ENCODE results near the gene GPR132.
A peak's percentile ranks its signal among the peaks of the same experiment; 100 is the strongest.

The GPR132 gene

GRCh38 chr14:105098316-105098715 lies 33.1 kb upstream of the GPR132 start:
- Histone ChIP-seq H3K36me3 (ENCODE audit: control insufficient read depth, insufficient read depth, low read length) (no peaks in the 10 kb centered on the region), H3K4me3 (ENCODE audit: insufficient read depth, low read depth, low read length, poor library complexity, severe bottlenecking) (no peak overlapping the region), H3K27me3 (replicated peaks; ENCODE audit: control insufficient read depth, insufficient read depth, low read length, poor library complexity, severe bottlenecking) (no peaks in the 10 kb centered on the region), H3K4me1 (ENCODE audit: control insufficient read depth, insufficient read depth, low read length, poor library complexity, severe bottlenecking) (peaks cover 11% of the 10 kb centered on the region), H3K27ac (ENCODE audit: insufficient read depth, low read length, poor library complexity, severe bottlenecking) (no peak overlapping the region), H3K9me3 (ENCODE audit: control insufficient read depth, low read length) (no peaks in the 10 kb centered on the region)
- DNase-seq, result no peak

GRCh38 chr14:105097794-105098127 lies 32.5 kb upstream of the GPR132 start:
- Histone ChIP-seq H3K9me3 (ENCODE audit: control insufficient read depth, low read length) (no peaks in the 10 kb centered on the region), H3K36me3 (ENCODE audit: control insufficient read depth, insufficient read depth, low read length) (no peaks in the 10 kb centered on the region), H3K4me3 (ENCODE audit: insufficient read depth, low read depth, low read length, poor library complexity, severe bottlenecking) (no peak overlapping the region), H3K27me3 (replicated peaks; ENCODE audit: control insufficient read depth, insufficient read depth, low read length, poor library complexity, severe bottlenecking) (no peaks in the 10 kb centered on the region), H3K4me1 (ENCODE audit: control insufficient read depth, insufficient read depth, low read length, poor library complexity, severe bottlenecking) (peaks cover 11% of the 10 kb centered on the region), H3K27ac (ENCODE audit: insufficient read depth, low read length, poor library complexity, severe bottlenecking) (no peak overlapping the region)
- DNase-seq, result no peak

- no peaks in the 10 kb centered on the region for H3K27me3 ChIP-seq (replicated peaks; ENCODE audit: control insufficient read depth, insufficient read depth, low read length, poor library complexity, severe bottlenecking)
- no peak overlapping the region for H3K4me3 ChIP-seq (ENCODE audit: insufficient read depth, low read depth, low read length, poor library complexity, severe bottlenecking)
- H3K4me1 ChIP-seq (ENCODE audit: control insufficient read depth, insufficient read depth, low read length, poor library complexity, severe bottlenecking), result peaks cover 11% of the 10 kb centered on the region
- no peaks in the 10 kb centered on the region for H3K9me3 ChIP-seq (ENCODE audit: control insufficient read depth, low read length)
- H3K27ac ChIP-seq (ENCODE audit: insufficient read depth, low read length, poor library complexity, severe bottlenecking), result no peak overlapping the region
- no peaks in the 10 kb centered on the region for H3K36me3 ChIP-seq (ENCODE audit: control insufficient read depth, insufficient read depth, low read length)
- DNase-seq, result no peak
Observed at GRCh38 chr14:105096206-105096875, 31.1 kb upstream of the GPR132 start.

DNA sequence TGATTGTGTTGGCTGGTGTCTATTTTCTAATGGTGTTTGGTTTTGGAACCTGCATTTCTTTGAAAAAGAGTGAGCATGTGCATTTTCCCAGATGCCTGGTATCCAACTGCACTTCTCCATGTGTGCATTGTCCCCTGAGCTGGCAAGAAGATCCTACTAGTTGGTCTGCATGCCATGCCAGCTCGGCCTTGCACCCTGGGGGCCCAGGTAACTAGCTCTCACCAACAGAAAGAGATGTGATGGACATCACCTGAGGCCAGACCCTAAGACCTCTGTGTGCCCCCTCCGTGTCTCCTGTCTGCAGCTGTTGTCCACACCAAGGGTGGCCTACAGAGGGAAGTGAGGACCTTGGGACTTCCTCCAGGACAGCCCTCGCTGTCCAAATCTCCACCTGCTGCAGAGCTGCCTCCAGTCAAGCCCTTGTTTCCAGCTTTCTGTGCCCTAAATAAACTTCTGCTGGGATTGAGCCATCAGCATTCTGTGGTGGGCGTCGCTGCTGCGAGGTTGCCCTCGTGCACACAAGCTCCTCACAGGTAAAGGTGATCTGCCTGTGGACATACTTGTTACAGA lies 30.1 kb upstream of the GPR132 start:
- DNase-seq, result no peak
- Histone ChIP-seq H3K27ac (ENCODE audit: insufficient read depth, low read length, poor library complexity, severe bottlenecking) (no peak overlapping the region), H3K4me1 (ENCODE audit: control insufficient read depth, insufficient read depth, low read length, poor library complexity, severe bottlenecking) (peaks cover 17% of the 10 kb centered on the region), H3K36me3 (ENCODE audit: control insufficient read depth, insufficient read depth, low read length) (no peaks in the 10 kb centered on the region), H3K4me3 (ENCODE audit: insufficient read depth, low read depth, low read length, poor library complexity, severe bottlenecking) (no peak overlapping the region), H3K9me3 (ENCODE audit: control insufficient read depth, low read length) (no peaks in the 10 kb centered on the region), H3K27me3 (replicated peaks; ENCODE audit: control insufficient read depth, insufficient read depth, low read length, poor library complexity, severe bottlenecking) (no peaks in the 10 kb centered on the region)

GRCh38 chr14:105094193-105094907 lies 29.1 kb upstream of the GPR132 start:
- no peak for DNase-seq
- Histone ChIP-seq H3K27me3 (replicated peaks; ENCODE audit: control insufficient read depth, insufficient read depth, low read length, poor library complexity, severe bottlenecking) (no peaks in the 10 kb centered on the region), H3K4me1 (ENCODE audit: control insufficient read depth, insufficient read depth, low read length, poor library complexity, severe bottlenecking) (peaks cover 18% of the 10 kb centered on the region), H3K4me3 (ENCODE audit: insufficient read depth, low read depth, low read length, poor library complexity, severe bottlenecking) (peak overlapping the region; percentile 79), H3K27ac (ENCODE audit: insufficient read depth, low read length, poor library complexity, severe bottlenecking) (peak overlapping the region; percentile 78), H3K9me3 (ENCODE audit: control insufficient read depth, low read length) (no peaks in the 10 kb centered on the region), H3K36me3 (ENCODE audit: control insufficient read depth, insufficient read depth, low read length) (no peaks in the 10 kb centered on the region)

- H3K4me1 ChIP-seq (ENCODE audit: control insufficient read depth, insufficient read depth, low read length, poor library complexity, severe bottlenecking), result peaks cover 18% of the 10 kb centered on the region
- no peaks in the 10 kb centered on the region for H3K9me3 ChIP-seq (ENCODE audit: control insufficient read depth, low read length)
- H3K36me3 ChIP-seq (ENCODE audit: control insufficient read depth, insufficient read depth, low read length), result no peaks in the 10 kb centered on the region
- peak overlapping the region; percentile 79 for H3K4me3 ChIP-seq (ENCODE audit: insufficient read depth, low read depth, low read length, poor library complexity, severe bottlenecking)
- peak overlapping the region; percentile 78 for H3K27ac ChIP-seq (ENCODE audit: insufficient read depth, low read length, poor library complexity, severe bottlenecking)
- DNase-seq, result peak; percentile 35 to 42 (median 36)
- no peaks in the 10 kb centered on the region for H3K27me3 ChIP-seq (replicated peaks; ENCODE audit: control insufficient read depth, insufficient read depth, low read length, poor library complexity, severe bottlenecking)
Observed at GRCh38 chr14:105093431-105094192, 28.4 kb upstream of the GPR132 start.

DNA sequence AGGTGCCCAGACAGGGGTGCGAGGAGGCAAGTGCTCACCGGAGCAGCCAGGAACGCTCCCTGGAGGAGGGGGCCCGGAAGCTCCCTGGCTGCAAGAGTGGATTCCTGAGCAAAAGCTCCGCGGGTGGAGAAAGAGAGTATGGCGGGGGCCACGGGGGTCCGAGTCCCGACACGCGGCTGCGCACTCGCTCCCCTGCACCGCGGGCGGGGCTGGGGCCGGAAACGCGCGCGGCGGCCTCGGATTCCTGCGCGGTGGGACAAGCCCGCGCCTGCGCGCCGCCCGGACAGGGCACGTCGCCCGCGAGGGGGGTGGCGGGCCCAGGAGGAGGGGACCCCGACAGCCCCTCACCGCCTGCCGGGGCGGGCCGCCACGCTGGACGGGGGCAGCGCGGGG lies 27.8 kb upstream of the GPR132 start:
- DNase-seq, result peak; percentile 35 to 49 (median 38)
- Histone ChIP-seq H3K36me3 (ENCODE audit: control insufficient read depth, insufficient read depth, low read length) (no peaks in the 10 kb centered on the region), H3K27me3 (replicated peaks; ENCODE audit: control insufficient read depth, insufficient read depth, low read length, poor library complexity, severe bottlenecking) (no peaks in the 10 kb centered on the region), H3K9me3 (ENCODE audit: control insufficient read depth, low read length) (no peaks in the 10 kb centered on the region), H3K27ac (ENCODE audit: insufficient read depth, low read length, poor library complexity, severe bottlenecking) (peak overlapping the region; percentile 78), H3K4me1 (ENCODE audit: control insufficient read depth, insufficient read depth, low read length, poor library complexity, severe bottlenecking) (peaks cover 19% of the 10 kb centered on the region), H3K4me3 (ENCODE audit: insufficient read depth, low read depth, low read length, poor library complexity, severe bottlenecking) (peak overlapping the region; percentile 29)

- Histone ChIP-seq H3K36me3 (ENCODE audit: control insufficient read depth, insufficient read depth, low read length) (no peaks in the 10 kb centered on the region), H3K27me3 (replicated peaks; ENCODE audit: control insufficient read depth, insufficient read depth, low read length, poor library complexity, severe bottlenecking) (no peaks in the 10 kb centered on the region), H3K27ac (ENCODE audit: insufficient read depth, low read length, poor library complexity, severe bottlenecking) (peak overlapping the region; percentile 78), H3K9me3 (ENCODE audit: control insufficient read depth, low read length) (no peaks in the 10 kb centered on the region), H3K4me1 (ENCODE audit: control insufficient read depth, insufficient read depth, low read length, poor library complexity, severe bottlenecking) (peaks cover 24% of the 10 kb centered on the region), H3K4me3 (ENCODE audit: insufficient read depth, low read depth, low read length, poor library complexity, severe bottlenecking) (peak overlapping the region; percentile 29)
- DNase-seq, result no peak
Observed at GRCh38 chr14:105092171-105093037, 27.2 kb upstream of the GPR132 start.

GRCh38 chr14:105091517-105092170 lies 26.4 kb upstream of the GPR132 start:
- no peak overlapping the region for H3K4me3 ChIP-seq (ENCODE audit: insufficient read depth, low read depth, low read length, poor library complexity, severe bottlenecking)
- H3K4me1 ChIP-seq (ENCODE audit: control insufficient read depth, insufficient read depth, low read length, poor library complexity, severe bottlenecking), result peaks cover 27% of the 10 kb centered on the region
- no peaks in the 10 kb centered on the region for H3K27me3 ChIP-seq (replicated peaks; ENCODE audit: control insufficient read depth, insufficient read depth, low read length, poor library complexity, severe bottlenecking)
- H3K9me3 ChIP-seq (ENCODE audit: control insufficient read depth, low read length), result no peaks in the 10 kb centered on the region
- no peak for DNase-seq
- H3K36me3 ChIP-seq (ENCODE audit: control insufficient read depth, insufficient read depth, low read length), result no peaks in the 10 kb centered on the region
- H3K27ac ChIP-seq (ENCODE audit: insufficient read depth, low read length, poor library complexity, severe bottlenecking), result no peak overlapping the region

All from effector memory CD4-positive, alpha-beta T cell (primary cell).